HepG2 (cell line): ENCODE measurements around the gene RAB20. TPM values are rescaled to one million over a fixed set of nuclear protein-coding genes. Genes with fewer than 3 reads are reported as not detected.

Experiments
- EHMT2 ChIP-seq: fragments of 200-600 bp; sonication (generic); IDR thresholded peaks from 2 replicates; pipeline ENCODE4 v1.7.0; 2017; ENCODE audit warnings: antibody characterized with exemption, low read depth, low read length, borderline replicate concordance
- ZKSCAN5 ChIP-seq: sonication (generic); formaldehyde crosslinking; IDR thresholded peaks from 2 replicates; pipeline ENCODE4 v1.5.1; 2020; ENCODE audit warnings: mild to moderate bottlenecking, missing genetic modification reagents
- ZNF652 ChIP-seq: IDR thresholded peaks from 2 replicates; pipeline ENCODE4 v1.6.1; 2016; ENCODE audit warnings: low read depth, borderline replicate concordance
- polyA plus RNA-seq, 8 experiments: library from polyadenylated mRNA; depleted of rRNA in 3 of 8; stranded (reverse) in 7 of 8; unstranded in 1 of 8; fragments of >200 nt; fragmentation: Illumina TruSeq in 4 of 8; extraction: Trizol in 4 of 8; gene quantifications; 2 replicates each; pipeline versions ENCODE4 v1.2.1 to v1.2.3, GENCODE V29; 2011 to 2016; ENCODE audit warnings: low read depth in 4 of 8, missing spikeins in 1 of 8, mixed read lengths in 1 of 8; ENCODE audit not compliant: insufficient read depth in 1 of 8
- total RNA-seq, 5 experiments: library from RNA; depleted of rRNA; stranded (reverse); fragments of >200 nt; fragmentation: Illumina TruSeq; extraction: Trizol; gene quantifications; 2 replicates each; pipeline ENCODE4 v1.2.3, GENCODE V29; 2016; ENCODE audit warnings: low read depth in 1 of 5
- TF ChIP-seq, protein P1 (sequence below), 2 experiments: sonication (generic) in 1 of 2; formaldehyde crosslinking in 1 of 2; IDR thresholded peaks; 2 replicates each; pipeline versions ENCODE4 v1.4.0 to v1.6.1; 2016 to 2020; ENCODE audit warnings: borderline replicate concordance in 1 of 2, low read depth in 1 of 2, mild to moderate bottlenecking in 1 of 2, missing genetic modification reagents in 1 of 2
- TF ChIP-seq, protein P2 (sequence below), 2 experiments: fragments of 450-650 bp in 1 of 2; sonication (generic) in 1 of 2; formaldehyde crosslinking in 1 of 2; IDR thresholded peaks; 2 replicates each; pipeline versions ENCODE4 v1.6.1 to v1.8.0; 2016 to 2022; ENCODE audit warnings: antibody characterized with exemption in 1 of 2, mild to moderate bottlenecking in 1 of 2, missing genetic modification reagents in 1 of 2

Gene RAB20
- total and polyA plus RNA-seq, 2 of the 13 experiments (the other 11 are each of a cell fraction or from before 2014, with no cell fraction given) = 15.6 to 30.5 TPM

DNA sequence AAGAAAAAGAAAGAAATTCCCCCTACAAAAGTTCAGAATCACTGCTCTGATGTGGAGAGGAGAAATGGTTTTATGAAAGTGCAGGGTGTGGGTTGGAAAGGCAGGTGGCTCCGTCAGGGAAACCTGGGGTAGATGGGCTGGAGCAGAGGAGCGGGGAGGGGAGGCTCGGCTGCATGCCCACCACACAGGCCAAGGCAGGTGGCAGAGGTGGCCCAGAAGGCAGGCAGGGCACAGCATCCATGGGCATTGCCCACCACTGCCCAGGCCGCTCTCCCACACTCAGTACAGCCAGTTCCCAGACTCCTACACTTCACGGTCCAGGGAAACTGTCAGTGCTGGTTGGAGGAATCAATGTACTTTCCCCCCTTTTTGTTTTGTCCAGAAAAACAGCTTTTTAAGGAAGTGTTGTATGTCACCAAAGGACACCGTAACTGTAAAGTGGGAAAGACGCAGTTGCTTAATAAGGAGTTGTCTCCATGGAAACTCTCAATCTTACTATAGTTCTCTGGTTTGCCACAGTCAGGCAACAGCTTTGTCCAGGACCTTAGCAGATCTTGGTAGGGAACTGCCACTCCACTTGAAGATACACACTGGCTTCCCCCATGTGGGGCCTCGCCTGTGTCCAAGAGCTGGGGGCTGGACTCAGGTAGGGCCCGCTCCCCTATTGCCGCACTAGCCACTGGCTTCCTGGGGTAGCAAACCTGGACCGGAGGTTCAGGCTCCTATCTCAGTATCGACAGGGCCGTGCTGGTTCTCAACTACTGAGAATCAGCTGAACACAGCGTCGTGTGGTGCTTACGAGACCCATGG is 82.9 kb downstream of the RAB20 start (continued):
- TF ChIP-seq, protein P1, sequence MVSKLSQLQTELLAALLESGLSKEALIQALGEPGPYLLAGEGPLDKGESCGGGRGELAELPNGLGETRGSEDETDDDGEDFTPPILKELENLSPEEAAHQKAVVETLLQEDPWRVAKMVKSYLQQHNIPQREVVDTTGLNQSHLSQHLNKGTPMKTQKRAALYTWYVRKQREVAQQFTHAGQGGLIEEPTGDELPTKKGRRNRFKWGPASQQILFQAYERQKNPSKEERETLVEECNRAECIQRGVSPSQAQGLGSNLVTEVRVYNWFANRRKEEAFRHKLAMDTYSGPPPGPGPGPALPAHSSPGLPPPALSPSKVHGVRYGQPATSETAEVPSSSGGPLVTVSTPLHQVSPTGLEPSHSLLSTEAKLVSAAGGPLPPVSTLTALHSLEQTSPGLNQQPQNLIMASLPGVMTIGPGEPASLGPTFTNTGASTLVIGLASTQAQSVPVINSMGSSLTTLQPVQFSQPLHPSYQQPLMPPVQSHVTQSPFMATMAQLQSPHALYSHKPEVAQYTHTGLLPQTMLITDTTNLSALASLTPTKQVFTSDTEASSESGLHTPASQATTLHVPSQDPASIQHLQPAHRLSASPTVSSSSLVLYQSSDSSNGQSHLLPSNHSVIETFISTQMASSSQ (IDR thresholded peaks at IDR 0.05; ENCODE audit: low read depth) = no peak
- TF ChIP-seq, protein P1 (CRISPR knock-in tag; IDR thresholded peaks at IDR 0.05; ENCODE audit: borderline replicate concordance) = no peak
- no peak for TF ChIP-seq EHMT2
- TF ChIP-seq, protein P2, sequence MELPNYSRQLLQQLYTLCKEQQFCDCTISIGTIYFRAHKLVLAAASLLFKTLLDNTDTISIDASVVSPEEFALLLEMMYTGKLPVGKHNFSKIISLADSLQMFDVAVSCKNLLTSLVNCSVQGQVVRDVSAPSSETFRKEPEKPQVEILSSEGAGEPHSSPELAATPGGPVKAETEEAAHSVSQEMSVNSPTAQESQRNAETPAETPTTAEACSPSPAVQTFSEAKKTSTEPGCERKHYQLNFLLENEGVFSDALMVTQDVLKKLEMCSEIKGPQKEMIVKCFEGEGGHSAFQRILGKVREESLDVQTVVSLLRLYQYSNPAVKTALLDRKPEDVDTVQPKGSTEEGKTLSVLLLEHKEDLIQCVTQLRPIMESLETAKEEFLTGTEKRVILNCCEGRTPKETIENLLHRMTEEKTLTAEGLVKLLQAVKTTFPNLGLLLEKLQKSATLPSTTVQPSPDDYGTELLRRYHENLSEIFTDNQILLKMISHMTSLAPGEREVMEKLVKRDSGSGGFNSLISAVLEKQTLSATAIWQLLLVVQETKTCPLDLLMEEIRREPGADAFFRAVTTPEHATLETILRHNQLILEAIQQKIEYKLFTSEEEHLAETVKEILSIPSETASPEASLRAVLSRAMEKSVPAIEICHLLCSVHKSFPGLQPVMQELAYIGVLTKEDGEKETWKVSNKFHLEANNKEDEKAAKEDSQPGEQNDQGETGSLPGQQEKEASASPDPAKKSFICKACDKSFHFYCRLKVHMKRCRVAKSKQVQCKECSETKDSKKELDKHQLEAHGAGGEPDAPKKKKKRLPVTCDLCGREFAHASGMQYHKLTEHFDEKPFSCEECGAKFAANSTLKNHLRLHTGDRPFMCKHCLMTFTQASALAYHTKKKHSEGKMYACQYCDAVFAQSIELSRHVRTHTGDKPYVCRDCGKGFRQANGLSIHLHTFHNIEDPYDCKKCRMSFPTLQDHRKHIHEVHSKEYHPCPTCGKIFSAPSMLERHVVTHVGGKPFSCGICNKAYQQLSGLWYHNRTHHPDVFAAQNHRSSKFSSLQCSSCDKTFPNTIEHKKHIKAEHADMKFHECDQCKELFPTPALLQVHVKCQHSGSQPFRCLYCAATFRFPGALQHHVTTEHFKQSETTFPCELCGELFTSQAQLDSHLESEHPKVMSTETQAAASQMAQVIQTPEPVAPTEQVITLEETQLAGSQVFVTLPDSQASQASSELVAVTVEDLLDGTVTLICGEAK (IDR thresholded peaks at IDR 0.05) = no peak
- TF ChIP-seq, protein P2 (CRISPR knock-in tag; IDR thresholded peaks at IDR 0.05) = no peak
- TF ChIP-seq ZKSCAN5 (CRISPR knock-in tag) = no peak
- no peak for TF ChIP-seq ZNF652 (CRISPR knock-in tag)
- TF ChIP-seq, all 625 proteins: peak for 0
